GM19238 (cell line): Measurements from ENCODE around the gene CDH1.

Experiments used
- DNase-seq: peaks from one replicate; pipeline ENCODE4 v3.0.0; 2011; ENCODE audit warnings: low spot score; ENCODE audit not compliant: insufficient read length

Gene CDH1

GRCh38 chr16:68732042-68732680 lies 4.9 kb upstream of the CDH1 start:
- DNase-seq = no peak

- DNase-seq = no peak
Measured at GRCh38 chr16:68732741-68733399, 4.2 kb upstream of the CDH1 start.

GRCh38 chr16:68733570-68733969 lies 3.5 kb upstream of the CDH1 start:
- no peak for DNase-seq

- DNase-seq = no peak
Measured at GRCh38 chr16:68734782-68735181, 2.3 kb upstream of the CDH1 start.

GRCh38 chr16:68736561-68736960 lies 531 bp upstream of the CDH1 start:
- no peak for DNase-seq

- no peak for DNase-seq
Measured at GRCh38 chr16:68737730-68738629, 888 bp downstream of the CDH1 start.

- DNase-seq = no peak
Measured at GRCh38 chr16:68739964-68740627, 3.0 kb downstream of the CDH1 start.

GRCh38 chr16:68740628-68741346 lies 3.7 kb downstream of the CDH1 start:
- no peak for DNase-seq

- DNase-seq = no peak
Measured at GRCh38 chr16:68743664-68744063, 6.6 kb downstream of the CDH1 start.

- no peak for DNase-seq
Measured at GRCh38 chr16:68744744-68745280, 7.7 kb downstream of the CDH1 start.

GRCh38 chr16:68746951-68747350 lies 9.9 kb downstream of the CDH1 start:
- no peak for DNase-seq

- no peak for DNase-seq
Measured at GRCh38 chr16:68749432-68749831, 12.3 kb downstream of the CDH1 start.

- no peak for DNase-seq
Measured at GRCh38 chr16:68750193-68750695, 13.2 kb downstream of the CDH1 start.

- DNase-seq = no peak
Measured at GRCh38 chr16:68751160-68751559, 14.1 kb downstream of the CDH1 start.

- DNase-seq = no peak
Measured at GRCh38 chr16:68752602-68753001, 15.5 kb downstream of the CDH1 start.

- no peak for DNase-seq
Measured at GRCh38 chr16:68754084-68754792, 17.1 kb downstream of the CDH1 start.

GRCh38 chr16:68756239-68756915 lies 19.3 kb downstream of the CDH1 start:
- peak; percentile 60 for DNase-seq

GRCh38 chr16:68757625-68757935 lies 20.5 kb downstream of the CDH1 start:
- DNase-seq = no peak

GRCh38 chr16:68759062-68759461 lies 22.0 kb downstream of the CDH1 start:
- no peak for DNase-seq
